Measurements from ENCODE around the gene IL1RAPL2. TPM values are rescaled to one million over a fixed set of nuclear protein-coding genes. Genes with fewer than 3 reads are reported as not detected.

IL1RAPL2 gene
- polyA plus RNA-seq, 1 experiment = not detected

- TF ChIP-seq CTCF (IDR thresholded peaks at IDR 0.05; ENCODE audit: insufficient read depth, low read depth, low read length) = no peak
- DNase-seq (ENCODE audit: low read depth) = no peak
- Histone ChIP-seq H3K27me3 (ENCODE audit: control insufficient read depth, insufficient read depth, low read length) (no peaks in the 10 kb centered on the region), H3K36me3 (ENCODE audit: control insufficient read depth, insufficient read depth, low read length) (no peaks in the 10 kb centered on the region), H3K4me3 (ENCODE audit: low read depth, low read length) (no peak overlapping the region)
- ChIA-PET CTCF (no interaction called here), POLR2A (no interaction called here)
Observed at GRCh38 chrX:105567082-105567481, 1001.1 kb downstream of the IL1RAPL2 start.

GRCh38 chrX:105608745-105609144 lies 1042.7 kb downstream of the IL1RAPL2 start:
- no peak for DNase-seq (ENCODE audit: low read depth)
- ChIA-PET POLR2A (no interaction called here), CTCF (no interaction called here)

GRCh38 chrX:105609530-105609929 lies 1043.5 kb downstream of the IL1RAPL2 start:
- H3K36me3 ChIP-seq (ENCODE audit: control insufficient read depth, insufficient read depth, low read length) = no peaks in the 10 kb centered on the region
- H3K4me3 ChIP-seq (ENCODE audit: low read depth, low read length) = no peak overlapping the region
- ChIA-PET CTCF (no interaction called here), POLR2A (no interaction called here)
- no peak for TF ChIP-seq CTCF (IDR thresholded peaks at IDR 0.05; ENCODE audit: insufficient read depth, low read depth, low read length)
- DNase-seq (ENCODE audit: low read depth) = no peak
- H3K27me3 ChIP-seq (ENCODE audit: control insufficient read depth, insufficient read depth, low read length) = no peaks in the 10 kb centered on the region

More at GRCh38 chrX:105608745-105609144, 1042.7 kb downstream of the IL1RAPL2 start:
- Histone ChIP-seq H3K36me3 (ENCODE audit: control insufficient read depth, insufficient read depth, low read length) (no peaks in the 10 kb centered on the region), H3K27me3 (ENCODE audit: control insufficient read depth, insufficient read depth, low read length) (no peaks in the 10 kb centered on the region), H3K4me3 (ENCODE audit: low read depth, low read length) (no peak overlapping the region)
- no peak for TF ChIP-seq CTCF (IDR thresholded peaks at IDR 0.05; ENCODE audit: insufficient read depth, low read depth, low read length)

GRCh38 chrX:105610411-105610810 lies 1044.4 kb downstream of the IL1RAPL2 start:
- no peak for DNase-seq (ENCODE audit: low read depth)
- H3K36me3 ChIP-seq (ENCODE audit: control insufficient read depth, insufficient read depth, low read length) = no peaks in the 10 kb centered on the region
- no peak overlapping the region for H3K4me3 ChIP-seq (ENCODE audit: low read depth, low read length)
- TF ChIP-seq CTCF (IDR thresholded peaks at IDR 0.05; ENCODE audit: insufficient read depth, low read depth, low read length) = no peak
- ChIA-PET CTCF (no interaction called here), POLR2A (no interaction called here)
- no peaks in the 10 kb centered on the region for H3K27me3 ChIP-seq (ENCODE audit: control insufficient read depth, insufficient read depth, low read length)

GRCh38 chrX:105618393-105619101 lies 1052.5 kb downstream of the IL1RAPL2 start:
- ChIA-PET CTCF (no interaction called here), POLR2A (no interaction called here)
- no peak for DNase-seq (ENCODE audit: low read depth)
- TF ChIP-seq CTCF (IDR thresholded peaks at IDR 0.05; ENCODE audit: insufficient read depth, low read depth, low read length) = no peak
- H3K27me3 ChIP-seq (ENCODE audit: control insufficient read depth, insufficient read depth, low read length) = no peaks in the 10 kb centered on the region
- no peaks in the 10 kb centered on the region for H3K36me3 ChIP-seq (ENCODE audit: control insufficient read depth, insufficient read depth, low read length)
- H3K4me3 ChIP-seq (ENCODE audit: low read depth, low read length) = no peak overlapping the region

Measured in BJ (cell line).